ENCODE data around the gene SYCP1.
"Not testable (repeated sequence)": the region's sequence is repeated elsewhere in the genome, so short reads cannot be mapped to it uniquely, and the experiment has no call there.

The SYCP1 gene

DNA sequence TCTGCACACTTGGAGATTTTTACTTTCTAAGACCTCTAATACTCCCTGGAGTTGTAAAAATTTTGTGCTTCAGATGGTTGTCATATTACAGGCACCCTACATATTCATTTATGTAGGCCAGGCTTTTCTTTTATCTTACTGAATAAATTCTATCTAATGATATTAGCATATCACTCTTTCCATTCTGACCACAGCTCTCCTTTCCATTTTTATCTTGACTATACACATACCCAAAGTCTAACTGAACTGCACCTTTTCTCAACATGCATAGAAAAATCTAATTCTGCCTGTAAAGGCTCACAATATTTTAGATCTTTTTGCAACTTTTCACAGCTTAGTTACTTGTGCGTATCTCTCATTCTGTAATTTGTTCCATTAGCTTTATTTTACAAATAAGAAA is 122.2 kb downstream of the SYCP1 start:
- no peak for DNase-seq

DNA sequence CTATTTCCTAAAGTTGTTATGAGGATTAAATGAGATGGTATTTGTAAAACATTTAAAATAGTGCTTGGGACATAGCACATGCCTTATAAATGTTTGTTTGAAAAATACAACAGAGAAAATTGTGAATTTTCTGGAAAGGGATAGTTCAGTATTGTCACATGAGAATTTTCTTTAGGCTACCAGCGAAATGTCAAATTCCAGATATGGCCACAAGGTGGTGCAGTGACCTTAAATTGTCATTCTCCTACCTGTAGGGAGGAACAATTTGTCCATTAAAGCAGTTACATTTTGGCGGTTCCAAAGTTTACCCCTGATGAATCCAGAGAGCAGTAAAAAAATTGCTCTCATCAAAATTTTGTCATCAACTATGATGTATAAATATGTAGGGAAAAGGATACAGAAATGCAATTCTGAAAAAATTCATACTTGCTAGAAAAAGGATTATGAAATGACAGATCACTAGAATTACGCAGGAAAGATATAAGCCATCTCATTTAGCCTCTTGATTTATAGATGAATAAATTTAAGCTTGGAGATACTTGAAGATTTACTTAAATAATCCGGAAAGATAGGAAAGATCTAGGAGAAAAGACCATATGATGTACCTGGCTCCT is 124.7 kb downstream of the SYCP1 start:
- peak; percentile 53 for DNase-seq

DNA sequence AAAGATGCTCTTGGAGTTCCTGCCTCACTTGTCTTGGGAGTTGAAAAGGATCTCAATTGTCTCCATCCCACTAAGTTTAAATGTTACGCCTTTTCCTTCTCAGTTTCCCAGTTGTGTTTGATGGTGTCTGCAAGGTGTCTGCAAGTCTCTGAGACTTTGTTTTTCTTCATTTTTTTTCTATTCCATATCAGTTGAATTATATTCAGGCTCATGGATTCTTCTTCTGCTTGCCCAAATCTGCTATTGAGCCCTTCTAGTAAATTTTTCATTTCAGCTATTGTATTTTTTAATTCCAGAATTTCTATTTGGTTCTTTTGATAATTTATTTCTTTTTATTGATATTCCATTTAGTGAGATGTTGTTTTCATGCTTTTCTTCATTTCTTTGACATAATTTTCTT is 127.6 kb downstream of the SYCP1 start:
- DNase-seq = no peak

DNA sequence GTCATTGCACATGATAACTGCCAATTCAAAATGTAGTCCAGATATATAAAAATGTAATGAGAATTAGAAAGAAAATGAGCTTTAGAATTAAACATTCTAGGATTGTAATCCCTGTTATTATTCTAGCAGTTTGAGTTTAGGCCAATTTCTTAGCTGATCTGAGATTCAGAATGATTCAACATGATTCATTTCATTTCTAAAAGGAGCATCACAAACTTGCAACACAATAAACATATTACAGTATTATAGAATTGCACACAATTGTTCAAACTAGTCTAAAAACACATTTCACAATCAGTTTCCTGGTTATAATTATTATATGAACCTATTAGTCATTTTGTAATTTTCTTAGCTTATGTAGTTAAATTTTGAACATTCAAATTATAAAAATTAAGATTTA is 131.6 kb downstream of the SYCP1 start:
- DNase-seq = no peak

DNA sequence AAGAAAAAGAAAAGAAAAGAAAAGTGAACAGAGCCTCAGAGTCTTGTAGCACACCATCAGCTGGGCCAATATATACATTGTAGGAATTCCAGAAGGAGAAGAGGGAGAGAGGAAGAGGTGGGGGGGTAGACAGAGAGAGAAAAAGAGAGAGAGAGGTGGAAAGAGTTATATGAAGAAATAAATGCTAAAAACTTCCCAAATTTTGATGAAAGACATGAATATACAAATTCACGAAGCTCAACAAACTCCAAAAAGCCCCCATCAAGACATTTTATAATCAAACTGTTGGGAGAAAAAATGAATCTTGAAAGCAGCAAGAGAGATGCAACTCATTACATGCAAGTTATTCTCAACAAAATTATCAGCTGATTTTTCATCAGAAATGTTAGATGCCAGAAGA is 133.4 kb downstream of the SYCP1 start:
- no peak for DNase-seq

DNA sequence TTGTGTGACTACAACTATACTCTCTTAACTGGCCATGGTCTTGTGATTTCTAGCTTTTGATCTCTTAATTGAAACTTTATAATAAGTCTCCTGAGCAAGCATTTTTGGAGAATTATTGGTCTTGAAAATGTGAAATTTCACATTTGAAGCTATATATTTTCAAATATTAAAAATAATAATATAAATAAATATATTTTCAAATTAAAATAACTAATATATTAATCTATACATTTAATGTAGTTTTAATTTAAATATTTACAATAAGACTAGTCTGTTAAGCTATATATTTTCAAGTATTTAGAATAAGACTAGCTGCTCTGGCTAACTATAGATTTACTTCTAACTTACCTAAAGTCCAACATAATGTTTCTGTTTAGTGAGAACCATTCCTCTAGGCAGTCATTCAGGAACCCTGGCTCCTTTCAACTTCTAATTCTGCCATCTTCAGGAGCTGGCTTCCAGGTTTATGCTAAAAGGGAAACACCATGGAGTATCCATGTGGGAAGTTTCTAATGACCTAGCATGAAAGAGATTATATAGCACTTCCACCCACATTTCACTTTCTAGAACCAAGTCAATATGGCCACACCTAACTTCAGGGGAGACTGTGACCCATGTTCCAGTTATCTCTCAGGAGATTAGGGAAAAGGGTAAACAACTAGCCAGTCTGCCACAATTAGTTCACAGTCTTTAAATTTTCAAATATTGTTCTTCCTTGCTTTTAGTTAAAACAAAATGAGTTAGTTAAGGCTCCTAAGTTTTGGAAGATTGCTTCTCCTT is 143.0 kb downstream of the SYCP1 start:
- DNase-seq = no peak

DNA sequence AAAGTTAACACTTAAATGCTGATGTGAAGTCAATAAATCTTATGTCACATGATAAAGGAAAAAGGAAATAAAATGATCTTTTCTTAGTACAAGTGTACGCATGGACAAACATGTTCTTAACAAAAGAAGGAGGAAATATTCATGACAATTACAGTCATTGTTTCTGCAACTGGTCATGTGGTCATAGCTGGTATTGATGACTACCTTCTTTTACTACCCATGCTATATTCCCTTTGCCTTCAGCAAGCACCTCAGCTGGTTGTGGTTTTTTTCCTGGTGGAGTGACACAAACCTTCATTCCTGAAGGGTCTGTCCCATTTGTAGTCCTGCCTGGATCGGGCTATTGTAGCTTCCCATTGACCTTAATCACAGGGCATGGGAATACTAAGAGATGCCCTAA is 151.5 kb downstream of the SYCP1 start:
- DNase-seq = no peak

DNA sequence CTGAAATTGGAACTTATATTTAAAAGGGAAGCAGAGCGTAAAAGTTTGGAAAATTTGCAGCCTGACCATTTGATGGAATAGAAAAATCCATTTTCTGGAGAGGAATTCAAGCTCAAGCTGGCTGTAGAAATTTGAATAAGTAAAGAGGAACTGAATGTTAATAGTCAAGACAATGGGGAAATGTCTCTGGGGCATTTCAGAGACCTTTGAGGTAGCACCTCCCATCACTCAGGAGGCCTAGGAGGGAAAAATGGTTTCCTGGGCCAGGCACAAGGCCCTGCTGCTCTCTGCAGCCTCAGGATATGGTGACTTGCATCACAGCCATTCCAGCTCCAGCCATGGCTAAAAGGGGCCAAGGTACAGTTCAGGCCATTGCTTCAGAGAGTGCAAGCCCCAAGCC is 157.3 kb downstream of the SYCP1 start:
- DNase-seq = no peak

DNA sequence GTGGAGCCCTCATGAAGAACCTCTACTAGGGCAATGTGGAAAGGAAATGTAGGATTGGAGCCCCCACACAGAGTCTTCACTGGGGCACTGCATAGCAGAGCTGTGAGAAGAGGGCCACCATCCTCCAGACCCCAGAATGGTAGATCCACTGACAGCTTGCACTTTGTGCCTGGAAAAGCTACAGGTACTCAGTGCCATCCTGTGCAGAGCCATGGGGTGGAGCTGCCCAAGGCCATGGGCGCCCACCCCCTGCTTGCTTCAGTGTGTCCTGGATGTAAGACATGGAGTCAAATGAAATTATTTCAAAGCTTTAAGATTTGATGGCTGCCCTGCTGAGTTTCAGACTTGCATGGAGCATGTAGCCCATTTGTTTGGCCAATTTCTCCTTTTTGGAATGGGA is 157.8 kb downstream of the SYCP1 start:
- DNase-seq = no peak

DNA sequence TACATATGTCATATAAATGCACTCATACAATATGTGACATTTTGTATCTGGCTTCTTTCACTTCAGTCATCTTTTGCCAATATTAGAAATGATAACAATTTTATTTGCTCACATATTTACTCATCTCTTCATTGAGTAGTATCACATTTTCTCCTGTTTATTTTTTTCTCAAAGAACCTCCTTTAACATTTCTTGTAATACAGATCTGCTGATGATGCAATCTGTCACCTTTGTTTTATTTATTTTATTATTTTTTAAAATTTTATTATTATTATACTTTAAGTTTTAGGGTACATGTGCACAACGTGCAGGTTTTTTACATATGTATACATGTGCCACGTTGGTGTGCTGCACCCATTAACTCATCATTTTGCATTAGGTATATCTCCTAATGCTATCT is 159.1 kb downstream of the SYCP1 start:
- no peak for DNase-seq

DNA sequence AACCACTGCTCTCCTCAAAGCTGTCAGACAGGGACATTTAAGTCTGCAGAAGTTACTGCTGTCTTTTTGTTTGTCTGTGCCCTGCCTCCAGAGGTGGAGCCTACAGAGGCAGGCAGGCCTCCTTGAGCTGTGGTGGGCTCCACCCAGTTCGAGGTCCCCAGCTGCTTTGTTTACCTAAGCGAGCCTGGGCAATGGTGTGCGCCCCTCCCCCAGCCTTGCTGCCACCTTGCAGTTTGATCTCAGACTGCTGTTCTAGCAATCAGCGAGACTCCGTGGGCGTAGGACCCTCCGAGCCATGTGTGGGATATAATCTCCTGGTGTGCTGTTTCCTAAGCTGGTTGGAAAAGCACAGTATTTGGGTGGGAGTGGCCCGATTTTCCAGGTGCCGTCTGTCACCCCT is 164.9 kb downstream of the SYCP1 start:
- not testable (repeated sequence) for DNase-seq

DNA sequence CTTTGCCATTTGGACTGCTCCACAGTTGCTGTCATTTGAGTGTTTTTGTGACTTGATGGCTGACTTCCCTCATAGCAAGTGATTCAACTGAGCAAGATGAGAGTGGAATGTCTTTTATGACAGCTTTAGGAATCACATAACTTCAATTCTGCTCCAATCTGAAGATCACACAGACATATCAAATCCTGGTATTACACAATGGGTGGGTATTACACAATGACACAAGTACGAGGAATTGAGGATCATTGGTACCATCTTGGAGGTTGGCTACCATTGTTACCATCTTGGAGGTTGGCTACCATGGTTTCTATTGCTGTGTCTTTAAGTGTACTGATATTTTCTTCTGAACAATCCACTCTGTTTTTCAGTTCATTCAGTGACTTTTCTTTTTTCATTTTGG is 166.5 kb downstream of the SYCP1 start:
- no peak for DNase-seq

DNA sequence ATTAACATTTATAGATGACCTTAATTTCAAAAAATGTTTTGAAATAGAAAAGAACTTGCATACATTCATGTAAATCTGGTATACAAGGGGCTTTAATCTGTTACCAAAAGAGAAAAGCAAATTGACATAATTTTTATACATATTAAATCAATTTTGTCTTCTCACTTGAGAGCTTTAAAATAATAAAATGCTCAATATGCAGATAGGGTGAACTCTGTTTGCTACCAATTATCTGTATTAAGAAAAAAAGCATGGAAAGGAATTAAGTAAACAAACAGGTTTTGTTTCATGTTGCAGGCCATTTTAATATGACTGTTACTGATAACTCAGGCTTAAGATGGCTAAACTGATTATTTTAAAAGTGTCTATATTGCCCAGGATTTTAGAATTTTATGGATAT is 168.9 kb downstream of the SYCP1 start:
- no peak for DNase-seq

DNA sequence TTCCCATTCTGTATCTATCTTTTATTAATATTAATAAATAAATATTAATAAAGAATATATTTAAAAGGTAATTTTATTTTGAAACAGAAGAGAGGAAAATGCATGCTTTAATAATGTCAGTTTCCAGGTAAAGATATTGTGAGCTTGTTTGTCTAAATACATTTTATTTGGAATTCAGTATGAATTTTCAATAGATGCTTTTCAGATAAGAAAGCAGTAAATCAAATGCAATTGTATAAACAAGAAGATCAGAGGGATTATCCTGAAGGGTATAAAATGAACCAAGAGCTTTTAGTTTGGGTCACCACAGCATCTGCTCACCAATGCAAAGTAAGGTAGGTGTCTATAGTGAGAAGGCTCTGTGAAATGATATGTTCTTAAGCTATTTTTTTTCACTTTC is 174.9 kb downstream of the SYCP1 start, which contains the start of gene TSHB:
Gene TSHB, plus strand, starts transcription at position 301 of the 400 bp plus-strand sequence. CDS start 3,537 bp downstream, outside the sequence.
- no peak for DNase-seq

DNA sequence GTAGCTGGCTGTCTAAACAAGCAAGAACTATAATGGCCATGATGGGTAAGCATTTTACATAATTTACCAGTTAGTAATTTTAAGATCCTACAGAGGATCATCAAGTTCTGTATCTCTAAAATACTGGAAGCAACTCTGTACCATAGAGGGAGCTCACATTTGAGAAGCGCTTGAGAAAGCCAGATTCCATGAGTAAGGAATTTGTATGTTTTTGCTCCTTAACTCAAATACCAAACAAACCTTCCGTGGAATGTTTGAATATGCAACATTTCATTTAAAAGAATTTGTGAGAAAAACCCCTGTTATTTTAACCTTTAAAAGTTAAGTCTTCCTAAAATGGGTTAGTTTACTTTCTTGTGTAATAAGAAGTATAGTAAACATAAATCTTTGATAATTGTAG is 176.9 kb downstream of the SYCP1 start:
- no peak for DNase-seq

DNA sequence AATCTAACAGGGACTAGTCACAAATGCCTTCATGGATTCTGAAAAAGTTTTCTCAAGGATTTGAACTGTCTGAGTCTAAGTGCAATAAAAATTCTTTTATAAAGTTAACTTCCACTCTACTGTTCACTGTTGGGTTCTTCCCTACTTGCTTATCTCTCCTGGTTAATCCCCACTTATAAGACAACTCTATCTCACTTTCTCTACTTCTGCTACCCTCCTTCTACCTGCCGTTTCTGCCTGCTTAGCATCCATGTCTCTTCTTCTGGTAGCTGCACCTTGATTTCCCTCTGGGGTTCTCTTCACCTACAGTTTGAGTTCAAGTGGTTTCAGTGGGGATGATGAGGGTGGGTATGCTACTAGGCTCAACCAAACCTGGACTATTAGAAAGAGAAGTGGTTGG is 181.0 kb downstream of the SYCP1 start:
- no peak for DNase-seq

DNA sequence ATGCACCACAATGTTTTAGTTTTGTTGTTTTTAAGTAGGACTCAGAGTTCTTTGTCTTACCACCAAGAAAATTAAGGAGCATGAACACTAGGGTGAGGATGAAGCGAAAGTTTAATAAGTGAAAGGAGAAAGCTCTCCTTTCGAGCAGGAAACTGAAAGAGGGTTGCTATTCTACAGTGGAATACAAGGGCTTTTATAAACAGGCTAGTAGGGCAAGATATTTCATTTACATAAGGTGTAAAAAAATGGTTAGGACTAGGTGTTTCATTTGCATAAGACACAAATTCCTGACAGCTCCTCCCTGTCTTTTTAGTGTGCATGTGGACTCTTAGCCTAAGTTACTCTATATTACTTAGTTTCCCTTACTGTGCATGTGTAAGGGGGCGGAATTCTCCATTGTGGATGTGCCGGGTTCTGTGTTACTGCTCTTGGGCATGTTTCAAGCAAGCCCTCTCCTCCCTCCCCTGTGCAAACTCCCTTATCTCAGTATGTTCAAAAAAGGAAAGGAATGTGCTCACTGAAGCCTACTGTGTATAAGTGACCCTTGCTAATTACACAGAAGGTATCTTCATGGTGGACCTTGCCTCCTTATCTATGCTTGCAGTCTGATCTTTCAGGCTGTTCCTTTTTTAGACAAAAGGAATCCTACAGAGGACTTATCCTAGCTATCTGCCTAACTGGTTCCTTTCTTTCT is 182.3 kb downstream of the SYCP1 start:
- DNase-seq = no peak

DNA sequence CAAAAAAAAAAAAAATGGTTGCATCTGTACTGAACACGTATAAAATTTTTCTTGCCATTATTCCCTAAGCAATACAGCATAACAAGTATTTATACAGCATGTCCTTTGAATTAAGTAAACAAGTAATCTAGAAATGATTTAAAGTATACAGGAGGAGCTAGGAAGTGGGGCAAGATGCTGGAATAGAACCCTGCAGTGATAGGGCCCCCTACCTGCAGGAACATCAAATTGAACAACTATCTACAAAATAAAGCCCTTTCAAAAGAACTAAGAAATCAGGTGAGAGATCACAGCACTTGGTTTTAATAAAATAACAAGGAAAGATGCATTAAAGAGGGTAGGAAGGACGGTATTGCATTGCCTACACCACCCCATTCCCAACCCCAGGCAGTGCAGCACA is 185.8 kb downstream of the SYCP1 start:
- no peak for DNase-seq

DNA sequence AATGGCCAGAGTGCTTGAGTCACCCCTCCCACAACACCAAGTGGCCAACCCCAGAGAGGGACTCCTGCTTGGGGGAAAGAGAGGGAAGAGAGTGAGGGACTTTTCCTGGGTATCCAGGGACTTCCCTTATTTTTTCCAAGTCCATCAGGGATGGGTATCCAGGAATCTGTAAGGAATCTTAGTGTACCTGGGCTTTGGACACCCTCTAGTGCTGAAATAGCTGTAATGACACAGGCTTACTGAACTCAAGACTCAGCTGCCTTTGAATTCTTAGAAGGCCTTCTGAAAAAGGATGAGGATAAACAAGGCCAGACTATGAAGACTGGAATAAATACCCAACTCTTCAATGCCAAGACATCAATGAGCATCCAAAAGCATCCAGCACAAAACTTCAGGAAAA is 187.0 kb downstream of the SYCP1 start:
- no peak for DNase-seq

Data from RPMI8226 (cell line).